ENCODE data around the gene NAALADL1. TPM values are rescaled to one million over a fixed set of nuclear protein-coding genes. Genes with fewer than 3 reads are reported as not detected.

NAALADL1 gene
- total and polyA plus RNA-seq, 9 of the 15 experiments (the other 6 are each of a cell fraction or from before 2014, with no cell fraction given): 0.06 to 0.72 (median 0.22) TPM; not detected in 4

DNA sequence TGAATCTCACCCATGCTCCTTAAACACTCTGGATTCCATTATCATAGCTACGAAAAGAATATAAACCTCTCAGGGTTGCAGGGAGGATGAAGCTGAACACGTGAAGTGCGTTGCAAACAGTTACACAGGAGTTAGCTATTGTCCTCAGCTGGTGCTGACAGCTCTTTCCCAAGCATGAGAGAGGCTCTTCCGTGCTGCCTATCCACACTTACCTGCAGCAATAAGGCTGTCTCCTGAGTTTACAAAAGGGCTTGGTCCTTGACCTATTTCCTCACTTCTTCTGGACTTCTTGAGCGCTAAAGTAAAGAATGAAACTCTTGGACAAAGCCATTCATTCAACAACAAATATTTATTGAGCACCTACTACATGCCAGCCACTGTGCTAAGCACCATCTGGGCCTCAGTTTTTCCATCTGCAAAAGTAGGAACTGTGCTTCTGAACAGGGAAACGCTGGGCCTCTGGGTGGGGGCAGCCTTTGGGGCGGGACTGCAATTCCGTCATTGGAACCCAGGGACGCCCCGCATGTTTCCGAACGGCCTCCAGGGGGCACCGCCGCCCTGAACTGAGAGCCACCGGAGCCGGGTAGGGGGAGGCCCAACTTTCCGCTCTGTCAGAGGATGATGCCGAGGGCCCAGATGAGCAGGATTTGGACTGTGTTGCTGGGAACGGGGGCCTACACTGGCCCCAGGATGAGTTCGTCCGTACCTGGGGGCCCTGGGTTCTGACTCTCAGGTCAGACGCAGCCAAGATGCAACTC lies 45.0 kb downstream of the NAALADL1 start (continued):
- TF ChIP-seq SMAD4 (CRISPR knock-in tag; conservative IDR thresholded peaks at IDR 0.05): no peak
- peak; percentile 25 for TF ChIP-seq HDAC3 (IDR thresholded peaks at IDR 0.05; ENCODE audit: borderline replicate concordance, partially characterized antibody)
- TF ChIP-seq, protein P1, sequence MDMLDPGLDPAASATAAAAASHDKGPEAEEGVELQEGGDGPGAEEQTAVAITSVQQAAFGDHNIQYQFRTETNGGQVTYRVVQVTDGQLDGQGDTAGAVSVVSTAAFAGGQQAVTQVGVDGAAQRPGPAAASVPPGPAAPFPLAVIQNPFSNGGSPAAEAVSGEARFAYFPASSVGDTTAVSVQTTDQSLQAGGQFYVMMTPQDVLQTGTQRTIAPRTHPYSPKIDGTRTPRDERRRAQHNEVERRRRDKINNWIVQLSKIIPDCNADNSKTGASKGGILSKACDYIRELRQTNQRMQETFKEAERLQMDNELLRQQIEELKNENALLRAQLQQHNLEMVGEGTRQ (CRISPR knock-in tag; IDR thresholded peaks at IDR 0.05): no peak
- TF ChIP-seq, protein P2, sequence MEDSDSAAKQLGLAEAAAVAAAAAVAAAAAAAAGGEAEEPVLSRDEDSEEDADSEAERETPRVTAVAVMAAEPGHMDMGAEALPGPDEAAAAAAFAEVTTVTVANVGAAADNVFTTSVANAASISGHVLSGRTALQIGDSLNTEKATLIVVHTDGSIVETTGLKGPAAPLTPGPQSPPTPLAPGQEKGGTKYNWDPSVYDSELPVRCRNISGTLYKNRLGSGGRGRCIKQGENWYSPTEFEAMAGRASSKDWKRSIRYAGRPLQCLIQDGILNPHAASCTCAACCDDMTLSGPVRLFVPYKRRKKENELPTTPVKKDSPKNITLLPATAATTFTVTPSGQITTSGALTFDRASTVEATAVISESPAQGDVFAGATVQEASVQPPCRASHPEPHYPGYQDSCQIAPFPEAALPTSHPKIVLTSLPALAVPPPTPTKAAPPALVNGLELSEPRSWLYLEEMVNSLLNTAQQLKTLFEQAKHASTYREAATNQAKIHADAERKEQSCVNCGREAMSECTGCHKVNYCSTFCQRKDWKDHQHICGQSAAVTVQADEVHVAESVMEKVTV (CRISPR knock-in tag; IDR thresholded peaks at IDR 0.05): peak; percentile 72
- TF ChIP-seq, protein P3, sequence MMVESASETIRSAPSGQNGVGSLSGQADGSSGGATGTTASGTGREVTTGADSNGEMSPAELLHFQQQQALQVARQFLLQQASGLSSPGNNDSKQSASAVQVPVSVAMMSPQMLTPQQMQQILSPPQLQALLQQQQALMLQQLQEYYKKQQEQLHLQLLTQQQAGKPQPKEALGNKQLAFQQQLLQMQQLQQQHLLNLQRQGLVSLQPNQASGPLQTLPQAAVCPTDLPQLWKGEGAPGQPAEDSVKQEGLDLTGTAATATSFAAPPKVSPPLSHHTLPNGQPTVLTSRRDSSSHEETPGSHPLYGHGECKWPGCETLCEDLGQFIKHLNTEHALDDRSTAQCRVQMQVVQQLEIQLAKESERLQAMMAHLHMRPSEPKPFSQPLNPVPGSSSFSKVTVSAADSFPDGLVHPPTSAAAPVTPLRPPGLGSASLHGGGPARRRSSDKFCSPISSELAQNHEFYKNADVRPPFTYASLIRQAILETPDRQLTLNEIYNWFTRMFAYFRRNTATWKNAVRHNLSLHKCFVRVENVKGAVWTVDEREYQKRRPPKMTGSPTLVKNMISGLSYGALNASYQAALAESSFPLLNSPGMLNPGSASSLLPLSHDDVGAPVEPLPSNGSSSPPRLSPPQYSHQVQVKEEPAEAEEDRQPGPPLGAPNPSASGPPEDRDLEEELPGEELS (CRISPR knock-in tag; IDR thresholded peaks at IDR 0.05; ENCODE audit: borderline replicate concordance): no peak
- no peak for TF ChIP-seq FOXP1 (CRISPR knock-in tag; IDR thresholded peaks at IDR 0.05)
- no peak for TF ChIP-seq KLF13 (tag; IDR thresholded peaks at IDR 0.05; ENCODE audit: borderline replicate concordance, low read depth)
- no peak for TF ChIP-seq MECOM (CRISPR knock-in tag; IDR thresholded peaks at IDR 0.05)
- no peak for TF ChIP-seq OTX1 (CRISPR knock-in tag; IDR thresholded peaks at IDR 0.05)
- TF ChIP-seq, protein P4, sequence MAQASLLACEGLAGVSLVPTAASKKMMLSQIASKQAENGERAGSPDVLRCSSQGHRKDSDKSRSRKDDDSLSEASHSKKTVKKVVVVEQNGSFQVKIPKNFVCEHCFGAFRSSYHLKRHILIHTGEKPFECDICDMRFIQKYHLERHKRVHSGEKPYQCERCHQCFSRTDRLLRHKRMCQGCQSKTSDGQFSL (CRISPR knock-in tag; IDR thresholded peaks at IDR 0.05): peak; percentile 59; the same call in 1 of the 2 replicates
- TF ChIP-seq, protein P4 (tag; IDR thresholded peaks at IDR 0.05): no peak
- no peak for TF ChIP-seq ZNF134 (CRISPR knock-in tag; conservative IDR thresholded peaks at IDR 0.05)
- TF ChIP-seq HDAC2 (IDR thresholded peaks at IDR 0.05): peak; percentile 71; the same call in 1 of the 2 replicates
- no peak for TF ChIP-seq PHF8 (IDR thresholded peaks at IDR 0.05; ENCODE audit: borderline replicate concordance, low read length)
- 0 out of 2 replicates have a peak, but pooled peaks have one; percentile 69 for TF ChIP-seq ZC3H8 (IDR thresholded peaks at IDR 0.05)
- TF ChIP-seq, protein P5, sequence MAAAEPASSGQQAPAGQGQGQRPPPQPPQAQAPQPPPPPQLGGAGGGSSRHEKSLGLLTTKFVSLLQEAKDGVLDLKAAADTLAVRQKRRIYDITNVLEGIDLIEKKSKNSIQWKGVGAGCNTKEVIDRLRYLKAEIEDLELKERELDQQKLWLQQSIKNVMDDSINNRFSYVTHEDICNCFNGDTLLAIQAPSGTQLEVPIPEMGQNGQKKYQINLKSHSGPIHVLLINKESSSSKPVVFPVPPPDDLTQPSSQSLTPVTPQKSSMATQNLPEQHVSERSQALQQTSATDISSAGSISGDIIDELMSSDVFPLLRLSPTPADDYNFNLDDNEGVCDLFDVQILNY (CRISPR knock-in tag; IDR thresholded peaks at IDR 0.05): no peak
- peak; percentile 23 for TF ChIP-seq DACH1 (IDR thresholded peaks at IDR 0.05; ENCODE audit: partially characterized antibody)
- TF ChIP-seq, protein P6, sequence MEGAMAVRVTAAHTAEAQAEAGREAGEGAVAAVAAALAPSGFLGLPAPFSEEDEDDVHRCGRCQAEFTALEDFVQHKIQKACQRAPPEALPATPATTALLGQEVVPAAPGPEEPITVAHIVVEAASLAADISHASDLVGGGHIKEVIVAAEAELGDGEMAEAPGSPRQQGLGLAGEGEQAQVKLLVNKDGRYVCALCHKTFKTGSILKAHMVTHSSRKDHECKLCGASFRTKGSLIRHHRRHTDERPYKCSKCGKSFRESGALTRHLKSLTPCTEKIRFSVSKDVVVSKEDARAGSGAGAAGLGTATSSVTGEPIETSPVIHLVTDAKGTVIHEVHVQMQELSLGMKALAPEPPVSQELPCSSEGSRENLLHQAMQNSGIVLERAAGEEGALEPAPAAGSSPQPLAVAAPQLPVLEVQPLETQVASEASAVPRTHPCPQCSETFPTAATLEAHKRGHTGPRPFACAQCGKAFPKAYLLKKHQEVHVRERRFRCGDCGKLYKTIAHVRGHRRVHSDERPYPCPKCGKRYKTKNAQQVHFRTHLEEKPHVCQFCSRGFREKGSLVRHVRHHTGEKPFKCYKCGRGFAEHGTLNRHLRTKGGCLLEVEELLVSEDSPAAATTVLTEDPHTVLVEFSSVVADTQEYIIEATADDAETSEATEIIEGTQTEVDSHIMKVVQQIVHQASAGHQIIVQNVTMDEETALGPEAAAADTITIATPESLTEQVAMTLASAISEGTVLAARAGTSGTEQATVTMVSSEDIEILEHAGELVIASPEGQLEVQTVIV (CRISPR knock-in tag; IDR thresholded peaks at IDR 0.05; ENCODE audit: borderline replicate concordance): no peak
- TF ChIP-seq HEY1 (CRISPR knock-in tag; IDR thresholded peaks at IDR 0.05; ENCODE audit: borderline replicate concordance): no peak

Data from K562 (cell line).